ENCODE results near the gene DOHH.

GRCh38 chr19:3518659-3519058 is 18.2 kb upstream of the DOHH start:
- TF ChIP-seq CTCF (conservative IDR thresholded peaks at IDR 0.05; ENCODE audit: low read depth in 2 of 2), result no peak
- TF ChIP-seq POLR2AphosphoS5 (IDR thresholded peaks at IDR 0.05; ENCODE audit: low read depth), result no peak
- no peak for TF ChIP-seq EZH2 (IDR thresholded peaks at IDR 0.05; ENCODE audit: low read depth, unreplicated experiment)
- TF ChIP-seq EZH2phosphoT487 (IDR thresholded peaks at IDR 0.05; ENCODE audit: unreplicated experiment), result no peak
- no peak for TF ChIP-seq CREB1 (CRISPR knock-in tag; IDR thresholded peaks at IDR 0.05; ENCODE audit: low read depth)
- no peak for TF ChIP-seq JUNB (IDR thresholded peaks at IDR 0.05; ENCODE audit: unreplicated experiment)
- no peak for TF ChIP-seq STAT1 (IDR thresholded peaks at IDR 0.05; ENCODE audit: unreplicated experiment)
- no peak for TF ChIP-seq REST (IDR thresholded peaks at IDR 0.05; ENCODE audit: unreplicated experiment)
- no peak for TF ChIP-seq ETS1 (IDR thresholded peaks at IDR 0.05)
- no peak for TF ChIP-seq ZNF114 (CRISPR knock-in tag; IDR thresholded peaks at IDR 0.05)
- TF ChIP-seq ZNF331 (CRISPR knock-in tag; IDR thresholded peaks at IDR 0.05; ENCODE audit: low read depth), result no peak
- no peak for TF ChIP-seq NANOG (IDR thresholded peaks at IDR 0.05; ENCODE audit: borderline replicate concordance)
